NCI-H446 treated with DMSO at 0.1 percent for 48 hours (cell line): Measurements from ENCODE around the gene ARHGEF40.
A peak's percentile ranks its signal among the peaks of the same experiment; 100 is the strongest.

Experiments
- DNase-seq: peaks from one replicate; lab custom pipeline; 2025; lab: John Stamatoyannopoulos, UW

Gene ARHGEF40

DNA sequence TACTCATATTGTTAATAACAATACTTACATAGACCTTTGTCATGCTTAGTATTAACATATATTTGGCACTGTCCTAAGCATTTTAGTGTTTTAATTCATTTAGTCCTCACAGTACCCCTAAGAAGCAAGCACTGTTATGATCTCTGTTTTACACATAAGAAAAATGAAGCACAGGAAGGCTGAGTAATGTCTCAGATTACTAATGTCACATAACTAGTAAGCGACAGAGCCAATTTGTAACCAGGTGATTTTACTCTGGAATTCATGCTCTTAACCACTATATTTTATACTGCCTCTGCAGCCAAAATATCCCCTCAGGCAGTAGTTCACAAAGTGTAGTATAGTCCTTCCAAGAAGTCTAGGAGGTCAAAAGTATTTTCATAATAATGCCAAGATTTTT lies 51.0 kb downstream of the ARHGEF40 start:
- DNase-seq, result no peak

GRCh38 chr14:21123429-21123828 lies 53.3 kb downstream of the ARHGEF40 start:
- DNase-seq, result no peak

- DNase-seq, result no peak
Measured at GRCh38 chr14:21133901-21134300, 63.8 kb downstream of the ARHGEF40 start.

DNA sequence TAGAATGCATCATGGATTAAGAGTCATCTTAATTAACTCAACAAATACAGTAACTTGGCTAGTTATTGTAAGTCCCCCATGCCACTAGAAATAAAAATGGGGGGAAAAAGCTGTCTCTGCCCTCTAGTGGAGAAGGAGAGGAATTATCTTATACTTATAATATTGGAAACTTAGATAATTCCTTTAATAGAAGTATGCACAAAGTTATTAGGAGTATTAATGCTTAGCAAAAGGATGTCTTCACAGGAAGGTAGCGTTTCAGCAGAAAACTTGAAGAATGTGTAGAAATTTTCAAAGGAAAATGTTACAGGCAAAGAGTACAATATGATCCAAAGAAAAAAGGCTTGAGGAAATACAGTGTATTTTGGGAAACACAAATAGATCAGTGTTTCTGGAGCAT lies 65.9 kb downstream of the ARHGEF40 start:
- peak; percentile 16 for DNase-seq
